ENCODE measurements around the gene ABCG2. TPM values are rescaled to one million over a fixed set of nuclear protein-coding genes. Genes with fewer than 3 reads are reported as not detected.
A peak's percentile ranks its signal among the peaks of the same experiment; 100 is the strongest.

Gene ABCG2
- total RNA-seq, 2 donors from 2014 or later, result 0.31 to 4.0 TPM

DNA sequence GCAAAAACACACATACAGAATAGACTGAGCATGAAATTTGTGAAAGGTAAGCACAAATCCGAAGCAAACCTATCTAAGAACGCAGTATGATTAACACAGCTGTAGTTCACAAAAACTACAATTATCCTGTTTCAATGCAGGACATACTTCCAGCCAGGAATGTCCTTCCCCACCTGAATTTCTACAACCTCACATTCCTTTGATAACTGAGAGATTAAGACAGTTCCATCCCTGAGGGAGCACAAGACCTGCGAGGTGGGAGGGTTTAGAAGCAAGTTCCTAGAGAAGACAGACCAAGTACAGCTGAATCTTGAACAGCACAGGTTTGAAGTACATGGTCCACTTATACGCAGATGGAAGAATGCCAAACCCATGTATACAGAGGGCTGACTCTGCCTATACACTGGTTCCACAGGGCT, 10.6 kb downstream of the ABCG2 start:
- peaks cover 12% of the 10 kb centered on the region for H3K4me1 ChIP-seq (ENCODE audit: control insufficient read depth, insufficient read depth, low read length)
- Mint-ChIP-seq H3K27me3 (ENCODE audit: insufficient read depth) (no peaks in the 10 kb centered on the region), H3K9me3 (no peaks in the 10 kb centered on the region), H3K36me3 (ENCODE audit: low read depth) (no peaks in the 10 kb centered on the region), H3K27ac (peak overlapping the region; percentile 29), H3K4me1 (peaks cover 47% of the 10 kb centered on the region), H3K4me3 (no peak overlapping the region)
- WGBS, 2 experiments (ENCODE audit: insufficient coverage in 1 of 2, insufficient read length in 1 of 2), result 79 to 89% methylated on average over 4 of the region's 4 CpGs
- no peaks in the 10 kb centered on the region for H3K27me3 ChIP-seq (ENCODE audit: control insufficient read depth, insufficient read depth, low read length, poor library complexity, severe bottlenecking)
- H3K27ac ChIP-seq (ENCODE audit: low read depth, low read length), result no peak overlapping the region
- H3K36me3 ChIP-seq (ENCODE audit: control insufficient read depth, insufficient read depth, low read length), result no peaks in the 10 kb centered on the region
- H3K9me3 ChIP-seq (ENCODE audit: control insufficient read depth, low read length), result no peaks in the 10 kb centered on the region
- H3K9ac ChIP-seq (ENCODE audit: extremely low read depth, low read length, poor library complexity, severe bottlenecking), result no peak overlapping the region
- peak overlapping the region; percentile 13 for H3K4me3 ChIP-seq (ENCODE audit: low read length)
- peak; percentile 58 for DNase-seq
- TF ChIP-seq, protein P1, sequence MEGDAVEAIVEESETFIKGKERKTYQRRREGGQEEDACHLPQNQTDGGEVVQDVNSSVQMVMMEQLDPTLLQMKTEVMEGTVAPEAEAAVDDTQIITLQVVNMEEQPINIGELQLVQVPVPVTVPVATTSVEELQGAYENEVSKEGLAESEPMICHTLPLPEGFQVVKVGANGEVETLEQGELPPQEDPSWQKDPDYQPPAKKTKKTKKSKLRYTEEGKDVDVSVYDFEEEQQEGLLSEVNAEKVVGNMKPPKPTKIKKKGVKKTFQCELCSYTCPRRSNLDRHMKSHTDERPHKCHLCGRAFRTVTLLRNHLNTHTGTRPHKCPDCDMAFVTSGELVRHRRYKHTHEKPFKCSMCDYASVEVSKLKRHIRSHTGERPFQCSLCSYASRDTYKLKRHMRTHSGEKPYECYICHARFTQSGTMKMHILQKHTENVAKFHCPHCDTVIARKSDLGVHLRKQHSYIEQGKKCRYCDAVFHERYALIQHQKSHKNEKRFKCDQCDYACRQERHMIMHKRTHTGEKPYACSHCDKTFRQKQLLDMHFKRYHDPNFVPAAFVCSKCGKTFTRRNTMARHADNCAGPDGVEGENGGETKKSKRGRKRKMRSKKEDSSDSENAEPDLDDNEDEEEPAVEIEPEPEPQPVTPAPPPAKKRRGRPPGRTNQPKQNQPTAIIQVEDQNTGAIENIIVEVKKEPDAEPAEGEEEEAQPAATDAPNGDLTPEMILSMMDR (conservative IDR thresholded peaks at IDR 0.05), result no peak

DNA sequence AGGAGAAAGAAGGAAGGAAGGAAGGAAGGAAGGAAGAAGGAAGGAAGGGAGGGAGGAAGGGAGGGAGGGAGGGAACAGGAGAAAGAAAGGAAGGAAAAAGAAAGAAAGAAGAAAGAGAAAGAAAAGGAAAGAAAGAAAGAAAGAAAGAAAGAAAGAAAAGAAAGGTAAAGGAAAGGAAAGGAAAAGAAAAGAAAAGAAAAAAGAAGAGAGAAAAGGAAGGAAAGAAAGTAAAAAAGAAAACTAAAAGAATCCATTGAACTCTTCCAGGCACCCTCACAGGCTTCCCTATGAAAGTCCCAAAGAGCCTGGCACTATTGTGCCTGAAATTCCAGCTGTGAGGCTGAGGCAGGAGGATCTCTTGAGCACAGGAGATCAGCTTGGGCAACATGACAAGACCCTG, 11.5 kb downstream of the ABCG2 start:
- Mint-ChIP-seq H3K36me3 (ENCODE audit: low read depth) (no peaks in the 10 kb centered on the region), H3K27me3 (ENCODE audit: insufficient read depth) (no peaks in the 10 kb centered on the region), H3K4me3 (no peak overlapping the region), H3K9me3 (no peaks in the 10 kb centered on the region), H3K27ac (no peak overlapping the region), H3K4me1 (peaks cover 39% of the 10 kb centered on the region)
- Histone ChIP-seq H3K4me1 (ENCODE audit: control insufficient read depth, insufficient read depth, low read length) (peaks cover 12% of the 10 kb centered on the region), H3K9me3 (ENCODE audit: control insufficient read depth, low read length) (no peaks in the 10 kb centered on the region), H3K9ac (ENCODE audit: extremely low read depth, low read length, poor library complexity, severe bottlenecking) (no peak overlapping the region), H3K27ac (ENCODE audit: low read depth, low read length) (no peak overlapping the region), H3K4me3 (ENCODE audit: low read length) (no peak overlapping the region), H3K36me3 (ENCODE audit: control insufficient read depth, insufficient read depth, low read length) (no peaks in the 10 kb centered on the region), H3K27me3 (ENCODE audit: control insufficient read depth, insufficient read depth, low read length, poor library complexity, severe bottlenecking) (no peaks in the 10 kb centered on the region)
- DNase-seq, result no peak
- TF ChIP-seq, protein P1 (conservative IDR thresholded peaks at IDR 0.05), result no peak

DNA sequence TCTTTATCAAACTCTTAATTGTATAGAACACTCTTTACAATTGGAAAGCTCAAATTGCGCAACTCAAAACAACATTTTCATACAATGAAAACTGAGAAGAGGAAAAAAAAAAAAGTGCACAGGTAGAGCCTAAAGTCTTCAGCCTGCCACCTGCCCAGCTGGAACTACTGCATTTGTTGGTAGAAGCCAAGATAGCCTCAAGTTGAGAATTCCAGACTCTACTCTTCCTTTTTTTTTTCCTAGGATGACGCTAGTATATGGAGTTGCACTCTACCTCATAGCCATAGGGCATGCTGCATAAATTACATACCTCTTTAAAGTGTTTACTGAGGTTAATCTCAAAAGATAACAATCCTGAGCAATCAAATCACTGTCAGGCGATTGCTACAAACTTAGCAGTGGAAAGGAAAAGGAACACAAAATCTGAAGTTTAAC, 13.6 kb downstream of the ABCG2 start:
- no peak overlapping the region for H3K27ac ChIP-seq (ENCODE audit: low read depth, low read length)

More for the DNA sequence above, 13.6 kb downstream of the ABCG2 start:
- no peaks in the 10 kb centered on the region for H3K36me3 ChIP-seq (ENCODE audit: control insufficient read depth, insufficient read depth, low read length)
- no peaks in the 10 kb centered on the region for H3K27me3 Mint-ChIP-seq (ENCODE audit: insufficient read depth)
- no peak overlapping the region for H3K9ac ChIP-seq (ENCODE audit: extremely low read depth, low read length, poor library complexity, severe bottlenecking)
- no peaks in the 10 kb centered on the region for H3K36me3 Mint-ChIP-seq (ENCODE audit: low read depth)
- no peak overlapping the region for H3K4me3 ChIP-seq (ENCODE audit: low read length)
- no peak for DNase-seq
- no peaks in the 10 kb centered on the region for H3K27me3 ChIP-seq (ENCODE audit: control insufficient read depth, insufficient read depth, low read length, poor library complexity, severe bottlenecking)
- no peak overlapping the region for H3K27ac Mint-ChIP-seq
- peaks cover 12% of the 10 kb centered on the region for H3K4me1 ChIP-seq (ENCODE audit: control insufficient read depth, insufficient read depth, low read length)
- H3K9me3 ChIP-seq (ENCODE audit: control insufficient read depth, low read length), result no peaks in the 10 kb centered on the region
- H3K4me1 Mint-ChIP-seq, result peaks cover 30% of the 10 kb centered on the region
- no peak overlapping the region for H3K4me3 Mint-ChIP-seq
- no peaks in the 10 kb centered on the region for H3K9me3 Mint-ChIP-seq
- TF ChIP-seq, protein P1 (conservative IDR thresholded peaks at IDR 0.05), result no peak
- WGBS, 2 experiments (ENCODE audit: insufficient coverage in 1 of 2, insufficient read length in 1 of 2), result 82 to 100% methylated on average over 1 to 3 of the region's 3 CpGs
